ENCODE results near the gene COPG1. TPM values are rescaled to one million over a fixed set of nuclear protein-coding genes. Genes with fewer than 3 reads are reported as not detected.

Gene COPG1
- polyA plus RNA-seq, 1 of the 3 experiments (the other 2 are of a cell fraction) = 114 TPM

DNA sequence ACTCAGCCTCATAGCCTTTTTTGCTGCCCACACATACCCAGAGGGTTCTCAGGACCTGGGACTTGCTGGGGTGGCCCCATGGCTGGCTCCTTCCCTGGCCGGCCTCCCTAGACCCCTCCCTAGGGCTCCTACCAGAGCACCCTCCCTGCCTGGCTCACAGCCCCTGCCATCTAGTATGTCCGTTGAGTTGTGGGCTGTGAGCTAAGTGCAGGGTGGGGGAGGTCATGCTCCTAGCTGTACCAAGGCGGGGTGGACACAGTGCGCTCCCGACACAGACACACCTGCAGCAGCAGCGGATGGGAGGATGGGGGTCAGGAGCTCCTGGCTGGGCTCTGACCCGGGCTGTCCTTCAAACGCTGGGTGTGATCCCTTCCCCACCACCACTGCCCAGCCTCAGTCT, 70.9 kb downstream of the COPG1 start:
- H3K4me3 ChIP-seq (ENCODE audit: low read depth in 2 of 2, low read length in 1 of 2) = no peak overlapping the region
- no peak overlapping the region for H3K4me2 ChIP-seq
- H3F3A ChIP-seq (replicated peaks; ENCODE audit: insufficient read depth) = no peaks in the 10 kb centered on the region
- H3K9me2 ChIP-seq = no peaks in the 10 kb centered on the region
- H3K36me3 ChIP-seq (replicated peaks in 1 of 2; ENCODE audit: control insufficient read depth in 1 of 2, insufficient read depth in 2 of 2, low read length in 1 of 2) = no peaks in the 10 kb centered on the region
- 68% methylated on average over 2 of the region's 8 CpGs for WGBS (ENCODE audit: low lambda C conversion rate)
- DNase-seq = no peak
- H4K20me1 ChIP-seq (ENCODE audit: insufficient read depth) = no peaks in the 10 kb centered on the region
- H3K4me1 ChIP-seq (ENCODE audit: control insufficient read depth in 1 of 2, insufficient read depth in 2 of 2, low read depth in 1 of 2, low read length in 1 of 2) = peaks cover 0 to 7% of the 10 kb centered on the region in 2 experiments; a peak in 1 of 4 replicates
- no peak overlapping the region for H3K27ac ChIP-seq (ENCODE audit: low read depth in 2 of 2, low read length in 1 of 2)
- ChIA-PET CTCF (interaction anchor here (0.9 to 1.3 kb wide), 2 partner anchors 8 to 10 kb away, joined by 3 to 4 read pairs; no protein-coding TSS in a partner anchor), POLR2A (no interaction called here)
- H2AFZ ChIP-seq (ENCODE audit: low read depth) = no peak overlapping the region
- H3K9me3 ChIP-seq = no peaks in the 10 kb centered on the region
- H3K9ac ChIP-seq = no peak overlapping the region
- no peaks in the 10 kb centered on the region for H3K27me3 ChIP-seq (ENCODE audit: insufficient read depth)
- H3K79me2 ChIP-seq (ENCODE audit: insufficient read depth) = peaks cover 17% of the 10 kb centered on the region; the same call in 1 of the 2 replicates
- TF ChIP-seq NRF1 (IDR thresholded peaks at IDR 0.05; ENCODE audit: low read depth, low read length) (no peak), EZH2phosphoT487 (IDR thresholded peaks at IDR 0.05; ENCODE audit: borderline replicate concordance, low read depth) (no peak), TCF12 (IDR thresholded peaks at IDR 0.05) (no peak), GABPA (IDR thresholded peaks at IDR 0.05; ENCODE audit: low read depth) (no peak), POLR2AphosphoS5 (IDR thresholded peaks at IDR 0.05; ENCODE audit: low read depth, low read length) (no peak), CHD2 (IDR thresholded peaks at IDR 0.05; ENCODE audit: low read length, partially characterized antibody) (no peak), MEF2A (IDR thresholded peaks at IDR 0.05; ENCODE audit: borderline replicate concordance, low read depth) (no peak), FOSL2 (IDR thresholded peaks at IDR 0.05; ENCODE audit: borderline replicate concordance, low read depth) (no peak), EP300 (IDR thresholded peaks at IDR 0.05; ENCODE audit: borderline replicate concordance in 1 of 2, low read depth in 1 of 2, low read length in 1 of 2) (no peak), RAD21 (IDR thresholded peaks at IDR 0.05; ENCODE audit: low read length) (no peak), GATA2 (CRISPR knock-in tag; IDR thresholded peaks at IDR 0.05) (no peak), RFX5 (IDR thresholded peaks at IDR 0.05; ENCODE audit: low read length) (no peak), SMC3 (IDR thresholded peaks at IDR 0.05; ENCODE audit: low read depth, low read length) (no peak), FOXM1 (IDR thresholded peaks at IDR 0.05; ENCODE audit: low read depth) (no peak), TEAD4 (IDR thresholded peaks at IDR 0.05; ENCODE audit: borderline replicate concordance, insufficient read depth) (no peak)
- TF ChIP-seq, protein P1, sequence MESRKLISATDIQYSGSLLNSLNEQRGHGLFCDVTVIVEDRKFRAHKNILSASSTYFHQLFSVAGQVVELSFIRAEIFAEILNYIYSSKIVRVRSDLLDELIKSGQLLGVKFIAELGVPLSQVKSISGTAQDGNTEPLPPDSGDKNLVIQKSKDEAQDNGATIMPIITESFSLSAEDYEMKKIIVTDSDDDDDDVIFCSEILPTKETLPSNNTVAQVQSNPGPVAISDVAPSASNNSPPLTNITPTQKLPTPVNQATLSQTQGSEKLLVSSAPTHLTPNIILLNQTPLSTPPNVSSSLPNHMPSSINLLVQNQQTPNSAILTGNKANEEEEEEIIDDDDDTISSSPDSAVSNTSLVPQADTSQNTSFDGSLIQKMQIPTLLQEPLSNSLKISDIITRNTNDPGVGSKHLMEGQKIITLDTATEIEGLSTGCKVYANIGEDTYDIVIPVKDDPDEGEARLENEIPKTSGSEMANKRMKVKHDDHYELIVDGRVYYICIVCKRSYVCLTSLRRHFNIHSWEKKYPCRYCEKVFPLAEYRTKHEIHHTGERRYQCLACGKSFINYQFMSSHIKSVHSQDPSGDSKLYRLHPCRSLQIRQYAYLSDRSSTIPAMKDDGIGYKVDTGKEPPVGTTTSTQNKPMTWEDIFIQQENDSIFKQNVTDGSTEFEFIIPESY (IDR thresholded peaks at IDR 0.05; ENCODE audit: borderline replicate concordance, low read depth) = no peak
- TF ChIP-seq, protein P2, sequence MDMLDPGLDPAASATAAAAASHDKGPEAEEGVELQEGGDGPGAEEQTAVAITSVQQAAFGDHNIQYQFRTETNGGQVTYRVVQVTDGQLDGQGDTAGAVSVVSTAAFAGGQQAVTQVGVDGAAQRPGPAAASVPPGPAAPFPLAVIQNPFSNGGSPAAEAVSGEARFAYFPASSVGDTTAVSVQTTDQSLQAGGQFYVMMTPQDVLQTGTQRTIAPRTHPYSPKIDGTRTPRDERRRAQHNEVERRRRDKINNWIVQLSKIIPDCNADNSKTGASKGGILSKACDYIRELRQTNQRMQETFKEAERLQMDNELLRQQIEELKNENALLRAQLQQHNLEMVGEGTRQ (IDR thresholded peaks at IDR 0.05; ENCODE audit: borderline replicate concordance, low read depth, low read length) = no peak
